K562 (cell line): ENCODE measurements around the gene SYT17. TPM values are rescaled to one million over a fixed set of nuclear protein-coding genes. Genes with fewer than 3 reads are reported as not detected.

Experiments used
- ATAC-seq: fragments of 200-7000 bp; cut with Tn5 transposase; 3 replicates; pipeline ENCODE4 v1.9.1; 2020; ENCODE audit warnings: moderate library complexity
- BruUV-seq: library from RNA; stranded (reverse); fragments of 400-500 nt; replicated peaks from 2 replicates; lab custom pipeline; 2021; lab: Mats Ljungman, UMichigan
- CTCF ChIA-PET: fragments of 300-600 bp; formaldehyde crosslinking; extraction: SDS; loops from one replicate; lab custom pipeline; 2021; ENCODE audit warnings: low intra/inter-chr PET ratio; lab: Yijun Ruan, JAX
- POLR2A ChIA-PET: fragments of 300-600, 350-650 bp; sonication (Branson Sonifier 250); formaldehyde crosslinking; extraction: SDS; loops from one replicate; lab custom pipeline; 2021; ENCODE audit warnings: antibody characterized with exemption, inconsistent platforms; lab: Yijun Ruan, JAX
- DNase-seq, 4 experiments: peaks; one replicate each; pipeline versions ENCODE4 v3.0.0 to v3.0.0-alpha.2; 2011 to 2018; ENCODE audit warnings: low spot score in 3 of 4, mixed read lengths in 3 of 4; ENCODE audit errors: extremely low read depth in 1 of 4
- FAIRE-seq: peaks from 2 replicates; lab custom pipeline; 2011; peaks lifted over from hg19 to GRCh38; lab: Jason Lieb, UNC
- H2AFZ ChIP-seq: 2 replicates; pipeline ENCODE4 v1.6.0; 2011; ENCODE audit warnings: low read depth, low read length, control low read depth, inconsistent platforms
- H3K27ac ChIP-seq: fragments of 200-600 bp; 3 replicates; pipeline ENCODE4 v1.8.0; 2011; ENCODE audit warnings: low read depth, mild to moderate bottlenecking, control low read depth, inconsistent platforms, low read length, moderate library complexity, mixed read lengths; ENCODE audit errors: extremely low read depth
- H3K27me3 ChIP-seq, 2 experiments: fragments of 300-600 bp in 1 of 2; 2 replicates in 1 of 2; 3 replicates in 1 of 2; pipeline versions ENCODE4 v1.6.0 to v1.8.0; 2011; ENCODE audit warnings: inconsistent platforms in 2 of 2, low read length in 2 of 2, mild to moderate bottlenecking in 1 of 2, mixed read lengths in 1 of 2, moderate library complexity in 1 of 2; ENCODE audit not compliant: control insufficient read depth in 2 of 2, insufficient read depth in 2 of 2
- H3K36me3 ChIP-seq: fragments of 300-600 bp; 3 replicates; pipeline ENCODE4 v1.8.0; 2011; ENCODE audit warnings: mild to moderate bottlenecking, low read length, inconsistent platforms; ENCODE audit not compliant: control insufficient read depth, insufficient read depth
- H3K4me1 ChIP-seq, 2 experiments: fragments of 200-600 bp in 1 of 2; replicated peaks in 1 of 2; 2 replicates in 1 of 2; 3 replicates in 1 of 2; pipeline versions ENCODE4 v1.5.1 to v1.8.0; 2011; ENCODE audit warnings: inconsistent platforms in 2 of 2, low read length in 2 of 2, mild to moderate bottlenecking in 1 of 2, mixed read lengths in 1 of 2, moderate library complexity in 1 of 2; ENCODE audit not compliant: control insufficient read depth in 2 of 2, insufficient read depth in 2 of 2
- H3K4me2 ChIP-seq: 2 replicates; pipeline ENCODE4 v1.6.1; 2011; ENCODE audit warnings: low read length, control low read depth, inconsistent platforms, mixed read lengths; ENCODE audit not compliant: insufficient read depth
- H3K4me3 ChIP-seq: fragments of 200-600 bp; sonication (generic), shearing (Covaris generic); 2 replicates; pipeline ENCODE4 v1.5.1; 2016; ENCODE audit warnings: control low read depth, inconsistent platforms
- H3K79me2 ChIP-seq: fragments of 200-600 bp; 3 replicates; pipeline ENCODE4 v1.8.0; 2011; ENCODE audit warnings: low read length, inconsistent platforms; ENCODE audit not compliant: control insufficient read depth, insufficient read depth
- H3K9ac ChIP-seq, 2 experiments: 2 replicates each; pipeline versions ENCODE4 v1.6.0 to v1.6.1; 2011; ENCODE audit warnings: low read depth in 2 of 2, low read length in 2 of 2, control low read depth in 1 of 2, inconsistent platforms in 1 of 2, mild to moderate bottlenecking in 1 of 2, mixed read lengths in 1 of 2; ENCODE audit not compliant: insufficient read depth in 1 of 2
- H3K9me1 ChIP-seq: one replicate; pipeline ENCODE4 v1.6.0; 2011; ENCODE audit warnings: inconsistent platforms, mild to moderate bottlenecking, low read length, moderate library complexity; ENCODE audit not compliant: control insufficient read depth, insufficient read depth
- H3K9me3 ChIP-seq: replicated peaks from 2 replicates; pipeline ENCODE4 v1.5.1; 2011; ENCODE audit warnings: low read depth, low read length, inconsistent platforms; ENCODE audit not compliant: control insufficient read depth, insufficient read depth
- H4K20me1 ChIP-seq: replicated peaks from 2 replicates; pipeline ENCODE4 v1.6.1; 2011; ENCODE audit warnings: low read length, inconsistent platforms, mixed read lengths; ENCODE audit not compliant: control insufficient read depth, insufficient read depth
- DACH1 ChIP-seq: fragments of 450-650 bp; IDR thresholded peaks from 2 replicates; pipeline ENCODE4 v1.6.1; 2018; ENCODE audit not compliant: partially characterized antibody
- FOSL1 ChIP-seq: fragments of 200-800 bp; sonication (Bioruptor generic); conservative IDR thresholded peaks from 2 replicates; pipeline ENCODE4 v1.6.1; 2016; ENCODE audit warnings: missing genetic modification characterization, missing compliant biosample characterization
- HNRNPK ChIP-seq: fragments of 200-400 bp; formaldehyde crosslinking; IDR thresholded peaks from one replicate; pipeline ENCODE4 v1.6.1; 2018; ENCODE audit warnings: mild to moderate bottlenecking, low read depth, low read length; ENCODE audit not compliant: poor library complexity, severe bottlenecking
- NFE2 ChIP-seq: IDR thresholded peaks from 2 replicates; pipeline ENCODE4 v1.6.1; 2014; ENCODE audit warnings: antibody characterized with exemption, low read depth
- NR1H2 ChIP-seq: sonication (generic); formaldehyde crosslinking; IDR thresholded peaks from 2 replicates; pipeline ENCODE4 v1.4.0; 2020; ENCODE audit warnings: mild to moderate bottlenecking, missing genetic modification reagents
- NR2C1 ChIP-seq, 2 experiments: fragments of 450-650 bp; IDR thresholded peaks; 2 replicates each; pipeline ENCODE4 v1.6.1; 2017; ENCODE audit warnings: mild to moderate bottlenecking in 2 of 2, antibody characterized with exemption in 1 of 2, inconsistent platforms in 1 of 2, missing compliant biosample characterization in 1 of 2, missing genetic modification characterization in 1 of 2
- NRF1 ChIP-seq, 2 experiments: fragments of 450-650 bp; IDR thresholded peaks in 1 of 2; conservative IDR thresholded peaks in 1 of 2; 2 replicates each; pipeline ENCODE4 v1.6.1; 2014; ENCODE audit warnings: mild to moderate bottlenecking in 2 of 2
- OTX1 ChIP-seq: fragments of 450-650 bp; formaldehyde crosslinking; IDR thresholded peaks from 2 replicates; pipeline ENCODE4 v1.4.0; 2022; ENCODE audit warnings: mild to moderate bottlenecking
- RBBP5 ChIP-seq: fragments of 200-600 bp; sonication (generic); IDR thresholded peaks from 2 replicates; pipeline ENCODE4 v1.6.1; 2012; ENCODE audit warnings: borderline replicate concordance, mild to moderate bottlenecking, low read length, control low read depth, inconsistent platforms; ENCODE audit not compliant: insufficient read depth, poor library complexity, severe bottlenecking
- RBM14 ChIP-seq: fragments of 200-400 bp; formaldehyde crosslinking; IDR thresholded peaks from 2 replicates; pipeline ENCODE4 v1.6.1; 2018; ENCODE audit warnings: low read depth, mild to moderate bottlenecking, low read length, moderate library complexity, borderline replicate concordance; ENCODE audit not compliant: insufficient read depth
- SOX6 ChIP-seq: fragments of 450-650 bp; IDR thresholded peaks from 2 replicates; pipeline ENCODE4 v1.6.1; 2014; ENCODE audit warnings: mild to moderate bottlenecking
- SP2 ChIP-seq: IDR thresholded peaks from 2 replicates; pipeline ENCODE4 v1.6.1; 2011; ENCODE audit warnings: mild to moderate bottlenecking, low read depth, low read length, moderate library complexity; ENCODE audit not compliant: poor library complexity, severe bottlenecking; ENCODE audit errors: extremely low read depth
- TEAD4 ChIP-seq, 2 experiments: sonication (generic) in 1 of 2; formaldehyde crosslinking in 1 of 2; IDR thresholded peaks; 2 replicates each; pipeline versions ENCODE4 v1.6.1 to v1.8.0; 2012 to 2022; ENCODE audit warnings: borderline replicate concordance in 1 of 2, inconsistent platforms in 1 of 2, low read length in 1 of 2, mild to moderate bottlenecking in 1 of 2, missing genetic modification reagents in 1 of 2
- ZKSCAN8 ChIP-seq: fragments of 200-800 bp; sonication (Bioruptor generic); IDR thresholded peaks from 2 replicates; pipeline ENCODE4 v1.6.1; 2016; ENCODE audit warnings: missing genetic modification characterization, missing compliant biosample characterization
- ZNF232 ChIP-seq: sonication (generic); formaldehyde crosslinking; IDR thresholded peaks from 2 replicates; pipeline ENCODE4 v1.8.0; 2022; ENCODE audit warnings: mild to moderate bottlenecking, missing genetic modification reagents
- ZNF431 ChIP-seq: sonication (generic); formaldehyde crosslinking; IDR thresholded peaks from 2 replicates; pipeline ENCODE4 v1.8.0; 2022; ENCODE audit warnings: mild to moderate bottlenecking, missing genetic modification reagents
- WGBS: fragments of 100-300 bp; shearing (Covaris generic); methylation state at CpG from one replicate; pipeline ENCODE4 v1.1.6; 2016; ENCODE audit warnings: low coverage, mixed read lengths; ENCODE audit not compliant: insufficient coverage; ENCODE audit errors: missing lambda C conversion rate; 5-methylcytosine and 5-hydroxymethylcytosine counted together
- in situ Hi-C: fragments of 300-500 bp; cut with MboI; formaldehyde crosslinking; loops from 4 replicates; pipeline ENCODE4 v1.15.0; 2018; ENCODE audit warnings: inconsistent platforms, mixed read lengths
- intact Hi-C: fragments of 100-400 bp; cut with micrococcal nuclease; formaldehyde crosslinking; loops from 2 replicates; pipeline ENCODE4 v1.14.2; 2022
- polyA plus RNA-seq, 8 experiments: library from polyadenylated mRNA; depleted of rRNA in 4 of 8; stranded (reverse) in 5 of 8; unstranded in 3 of 8; fragments of >200 nt; fragmentation: Nextera tagmentation in 2 of 8; fragmentation: Illumina TruSeq in 1 of 8; extraction: Ambion mirVana in 2 of 8; extraction: Trizol in 1 of 8; gene quantifications; 2 replicates each; pipeline versions ENCODE4 v1.2.1 to v1.2.3, GENCODE V29; 2011 to 2014; ENCODE audit warnings: inconsistent platforms in 1 of 8, missing spikeins in 1 of 8
- total RNA-seq, 7 experiments: library from RNA; depleted of rRNA in 6 of 7; stranded (reverse); fragments of >200 nt in 6 of 7; fragmentation: Illumina TruSeq in 2 of 7; extraction: Trizol in 2 of 7; gene quantifications; 2 replicates each; pipeline versions ENCODE4 v1.2.1 to v1.2.3, GENCODE V29; 2011 to 2021; ENCODE audit warnings: low replicate concordance in 1 of 7
- TF ChIP-seq, protein P1 (sequence below): fragments of 250-450 bp; sonication (Bioruptor Pico); IDR thresholded peaks from 2 replicates; pipeline ENCODE4 v1.9.0; 2021; ENCODE audit warnings: mild to moderate bottlenecking

Gene SYT17
- total and polyA plus RNA-seq, 9 of the 15 experiments (the other 6 are each of a cell fraction or from before 2014, with no cell fraction given) = not detected

DNA sequence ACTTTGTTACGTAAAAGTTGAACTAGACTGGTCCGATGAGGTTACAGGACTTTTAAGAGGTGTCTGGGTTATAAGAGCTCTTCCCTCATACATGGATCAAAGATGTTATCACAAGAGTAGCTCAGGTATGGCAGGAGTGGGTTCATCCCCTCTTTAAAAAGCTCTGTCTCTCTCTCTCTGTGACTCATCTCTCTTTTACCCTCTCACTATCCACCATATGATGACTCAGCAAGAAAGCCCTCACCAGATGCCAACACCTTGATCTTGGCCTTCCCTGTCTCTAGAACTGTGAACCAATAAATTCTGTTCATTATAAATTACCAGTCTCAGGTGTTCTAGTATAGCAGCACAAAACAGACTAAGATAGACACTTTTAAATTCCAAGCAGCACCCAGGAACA is 115.6 kb downstream of the SYT17 start (continued):
- 0 out of 4 replicates have a peak, but pooled peaks of 1 of the 2 experiments have one; percentile 1 for TF ChIP-seq NRF1 (conservative IDR thresholded peaks at IDR 0.05 in 1 of 2, IDR thresholded peaks at IDR 0.05 in 1 of 2)
- TF ChIP-seq NR2C1 (IDR thresholded peaks at IDR 0.05) = no peak
- no peak for TF ChIP-seq NR2C1 (tag; IDR thresholded peaks at IDR 0.05)
- TF ChIP-seq SOX6 = no peak
- no peak for TF ChIP-seq RBBP5
- TF ChIP-seq ZNF232 (CRISPR knock-in tag) = no peak
- TF ChIP-seq NR1H2 (CRISPR knock-in tag) = no peak
- TF ChIP-seq, protein P1, sequence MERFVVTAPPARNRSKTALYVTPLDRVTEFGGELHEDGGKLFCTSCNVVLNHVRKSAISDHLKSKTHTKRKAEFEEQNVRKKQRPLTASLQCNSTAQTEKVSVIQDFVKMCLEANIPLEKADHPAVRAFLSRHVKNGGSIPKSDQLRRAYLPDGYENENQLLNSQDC (CRISPR knock-in tag) = no peak
- TF ChIP-seq HNRNPK = no peak
- peak; percentile 63 for TF ChIP-seq FOSL1 (tag)
- no peak for TF ChIP-seq RBM14
- peak; percentile 73 for TF ChIP-seq NFE2
- no peak for TF ChIP-seq ZKSCAN8

DNA sequence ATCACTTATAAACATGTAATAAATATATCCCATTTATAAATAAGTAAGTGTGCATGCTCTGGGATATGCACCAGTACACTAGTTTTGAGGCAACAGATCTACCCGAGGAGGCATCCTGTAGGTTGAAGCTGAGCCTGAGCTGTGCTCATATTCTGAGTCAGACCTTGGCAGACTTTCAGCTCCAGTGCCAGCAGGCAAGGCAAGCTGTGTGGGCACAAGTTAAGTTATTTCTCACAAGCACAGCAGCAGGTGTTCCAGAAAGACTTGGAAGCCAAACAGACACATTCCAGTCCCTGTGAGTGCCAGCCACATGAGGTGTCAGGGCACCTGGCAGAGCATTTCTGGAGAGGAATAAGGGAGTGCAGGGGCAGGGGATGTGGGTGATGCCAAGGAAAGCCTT is 116.2 kb downstream of the SYT17 start:
- no peak for DNase-seq
- Histone ChIP-seq H3K9me3 (no peaks in the 10 kb centered on the region), H3K4me1 (no peaks in the 10 kb centered on the region; a peak in 1 of 5 replicates), H3K9me1 (no peaks in the 10 kb centered on the region), H2AFZ (no peak overlapping the region), H3K79me2 (no peaks in the 10 kb centered on the region), H3K27me3 (no peaks in the 10 kb centered on the region; a peak in 1 of 5 replicates), H3K27ac (no peak overlapping the region), H3K9ac (no peak overlapping the region), H3K36me3 (no peaks in the 10 kb centered on the region), H3K4me3 (no peak overlapping the region), H4K20me1 (no peaks in the 10 kb centered on the region), H3K4me2 (no peak overlapping the region)
- intact Hi-C loops (no loop called here), in situ Hi-C loops (no loop called here)
- no peak for FAIRE-seq
- CTCF ChIA-PET = no interaction called here
- TF ChIP-seq TEAD4 (IDR thresholded peaks at IDR 0.05; ENCODE audit: low read length) (no peak), TEAD4 (CRISPR knock-in tag; IDR thresholded peaks at IDR 0.05; ENCODE audit: borderline replicate concordance) (no peak), OTX1 (CRISPR knock-in tag) (no peak), SP2 (no peak), DACH1 (no peak), ZNF431 (CRISPR knock-in tag) (no peak)
- POLR2A ChIA-PET = no interaction called here
- no TSS peak for BruUV-seq
- 8% methylated on average over 1 of the region's 1 CpG for WGBS
- no peak for ATAC-seq
